OCI-LY3 (cell line): Measurements from ENCODE around the gene AKIP1.

Experiments
- H2AFZ ChIP-seq: fragments of 200-600, 300-600 bp; shearing (Covaris generic); 2 replicates; pipeline ENCODE4 v1.6.0; 2014; ENCODE audit warnings: antibody characterized with exemption, low read depth, low read length
- H3K27ac ChIP-seq: fragments of 200-600, 300-600 bp; sonication (generic); 2 replicates; pipeline ENCODE4 v1.5.1; 2014; ENCODE audit warnings: mild to moderate bottlenecking, low read length, moderate library complexity, mixed read lengths
- H3K27me3 ChIP-seq: fragments of 200-600, 300-600 bp; sonication (generic); 2 replicates; pipeline ENCODE4 v1.6.1; 2014; ENCODE audit warnings: low read depth, low read length, mixed read lengths
- H3K36me3 ChIP-seq: fragments of 200-600, 300-600 bp; sonication (generic); replicated peaks from 2 replicates; pipeline ENCODE3; 2014; ENCODE audit warnings: low read depth, low read length, mixed read lengths
- H3K4me1 ChIP-seq: fragments of 300-600, 200-600 bp; sonication (generic); 2 replicates; pipeline ENCODE4 v1.6.1; 2014; ENCODE audit warnings: low read length, mixed read lengths
- H3K4me2 ChIP-seq: fragments of 200-600, 300-600 bp; sonication (generic); 2 replicates; pipeline ENCODE4 v1.6.1; 2014; ENCODE audit warnings: low read length, mixed read lengths
- H3K4me3 ChIP-seq: fragments of 300-600, 200-600 bp; sonication (generic); 2 replicates; pipeline ENCODE4 v1.5.1; 2014; ENCODE audit warnings: antibody characterized with exemption, mild to moderate bottlenecking, low read length, moderate library complexity
- H3K79me2 ChIP-seq: fragments of 300-600, 200-600 bp; shearing (Covaris generic); 2 replicates; pipeline ENCODE4 v1.6.1; 2014; ENCODE audit warnings: mild to moderate bottlenecking, low read length, mixed read lengths
- H3K9ac ChIP-seq: fragments of 300-600, 200-600 bp; shearing (Covaris generic); 2 replicates; pipeline ENCODE4 v1.6.0; 2014; ENCODE audit warnings: mild to moderate bottlenecking, low read length, moderate library complexity
- H3K9me3 ChIP-seq: fragments of 200-600, 300-600 bp; shearing (Covaris generic); 2 replicates; pipeline ENCODE4 v1.6.1; 2014; ENCODE audit warnings: low read length, mixed read lengths; ENCODE audit not compliant: insufficient read depth
- H4K20me1 ChIP-seq: fragments of 200-600, 300-600 bp; sonication (generic); 2 replicates; pipeline ENCODE4 v1.6.1; 2016; ENCODE audit warnings: low read length, mixed read lengths; ENCODE audit not compliant: insufficient read depth
- EZH2phosphoT487 ChIP-seq: fragments of 200-600 bp; shearing (Covaris generic); IDR thresholded peaks from 2 replicates; pipeline ENCODE4 v1.6.1; 2018; ENCODE audit warnings: antibody characterized with exemption, mixed run types, low read depth
- TF ChIP-seq, protein P1 (sequence below): fragments of 200-600, 300-600 bp; sonication (generic); IDR thresholded peaks from 2 replicates; pipeline ENCODE4 v1.5.1; 2014; ENCODE audit warnings: antibody characterized with exemption, low read length, low read depth

The AKIP1 gene

DNA sequence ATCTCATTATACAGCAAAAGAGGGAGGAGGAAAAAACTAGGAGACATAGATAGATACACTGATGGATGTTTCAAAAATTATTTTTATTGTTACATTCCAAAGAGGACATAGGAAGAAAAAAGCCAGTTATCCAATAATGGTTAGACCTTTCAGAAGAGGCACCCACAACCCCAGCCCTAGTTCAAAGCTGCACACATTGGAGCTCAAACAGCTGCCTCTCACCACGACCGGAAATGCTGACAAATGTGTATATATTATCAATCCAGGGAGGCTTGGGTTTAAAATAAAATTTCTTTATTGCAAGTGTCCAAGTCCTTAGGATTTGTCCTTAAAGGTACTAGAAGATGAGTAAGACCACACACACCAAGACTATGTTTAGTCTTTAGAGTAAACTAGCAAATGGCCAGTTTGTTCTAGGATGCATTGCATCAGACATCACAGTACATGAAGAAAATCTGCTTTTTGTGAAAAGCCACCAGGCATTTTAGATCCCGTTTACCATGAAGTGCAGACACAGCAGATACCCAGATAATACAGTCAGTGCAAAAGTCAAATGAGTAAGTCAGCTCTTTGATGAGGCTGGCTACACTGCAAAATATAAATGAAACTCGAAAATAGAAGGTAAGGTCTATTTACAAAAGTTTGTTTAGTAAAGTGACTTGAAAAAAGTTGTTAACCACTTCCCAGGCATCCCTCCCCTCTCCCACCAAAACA, 36.4 kb downstream of the AKIP1 start:
- H3K79me2 ChIP-seq: no peaks in the 10 kb centered on the region
- TF ChIP-seq EZH2phosphoT487: no peak
- TF ChIP-seq, protein P1, sequence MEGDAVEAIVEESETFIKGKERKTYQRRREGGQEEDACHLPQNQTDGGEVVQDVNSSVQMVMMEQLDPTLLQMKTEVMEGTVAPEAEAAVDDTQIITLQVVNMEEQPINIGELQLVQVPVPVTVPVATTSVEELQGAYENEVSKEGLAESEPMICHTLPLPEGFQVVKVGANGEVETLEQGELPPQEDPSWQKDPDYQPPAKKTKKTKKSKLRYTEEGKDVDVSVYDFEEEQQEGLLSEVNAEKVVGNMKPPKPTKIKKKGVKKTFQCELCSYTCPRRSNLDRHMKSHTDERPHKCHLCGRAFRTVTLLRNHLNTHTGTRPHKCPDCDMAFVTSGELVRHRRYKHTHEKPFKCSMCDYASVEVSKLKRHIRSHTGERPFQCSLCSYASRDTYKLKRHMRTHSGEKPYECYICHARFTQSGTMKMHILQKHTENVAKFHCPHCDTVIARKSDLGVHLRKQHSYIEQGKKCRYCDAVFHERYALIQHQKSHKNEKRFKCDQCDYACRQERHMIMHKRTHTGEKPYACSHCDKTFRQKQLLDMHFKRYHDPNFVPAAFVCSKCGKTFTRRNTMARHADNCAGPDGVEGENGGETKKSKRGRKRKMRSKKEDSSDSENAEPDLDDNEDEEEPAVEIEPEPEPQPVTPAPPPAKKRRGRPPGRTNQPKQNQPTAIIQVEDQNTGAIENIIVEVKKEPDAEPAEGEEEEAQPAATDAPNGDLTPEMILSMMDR: no peak
- no peaks in the 10 kb centered on the region for H4K20me1 ChIP-seq
- no peak overlapping the region for H3K4me3 ChIP-seq
- no peaks in the 10 kb centered on the region for H3K9me3 ChIP-seq
- no peak overlapping the region for H3K27ac ChIP-seq
- no peak overlapping the region for H3K4me2 ChIP-seq
- H3K36me3 ChIP-seq: peaks cover 23% of the 10 kb centered on the region
- H3K4me1 ChIP-seq: no peaks in the 10 kb centered on the region
- no peaks in the 10 kb centered on the region for H3K27me3 ChIP-seq
- H3K9ac ChIP-seq: no peak overlapping the region
- no peak overlapping the region for H2AFZ ChIP-seq

DNA sequence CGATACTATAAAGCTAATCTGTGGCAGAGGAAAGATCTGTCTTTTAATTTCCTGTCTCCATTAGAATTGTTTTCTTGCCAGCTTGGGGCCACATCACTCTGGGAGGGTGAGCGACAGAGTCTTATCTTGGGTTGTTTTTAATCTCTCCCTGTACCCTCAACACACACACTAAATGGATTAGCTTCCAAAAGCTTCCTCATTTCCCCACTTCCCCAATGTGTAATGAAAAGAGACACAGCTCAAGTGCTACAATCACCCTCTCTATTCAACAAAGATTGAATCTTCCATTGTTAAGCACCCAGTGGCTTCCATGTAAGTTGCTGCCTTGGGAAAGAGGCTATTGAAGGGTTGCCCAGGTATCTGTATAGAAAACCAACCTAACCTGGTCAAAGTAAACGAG, 37.9 kb downstream of the AKIP1 start:
- no peaks in the 10 kb centered on the region for H3K79me2 ChIP-seq
- H3K27me3 ChIP-seq: no peaks in the 10 kb centered on the region
- H4K20me1 ChIP-seq: no peaks in the 10 kb centered on the region
- no peak overlapping the region for H3K27ac ChIP-seq
- H3K4me3 ChIP-seq: no peak overlapping the region
- TF ChIP-seq, protein P1: no peak
- no peak for TF ChIP-seq EZH2phosphoT487
- H3K4me2 ChIP-seq: no peak overlapping the region
- no peaks in the 10 kb centered on the region for H3K9me3 ChIP-seq
- H3K4me1 ChIP-seq: no peaks in the 10 kb centered on the region
- peaks cover 27% of the 10 kb centered on the region for H3K36me3 ChIP-seq
- no peak overlapping the region for H3K9ac ChIP-seq
- H2AFZ ChIP-seq: no peak overlapping the region

DNA sequence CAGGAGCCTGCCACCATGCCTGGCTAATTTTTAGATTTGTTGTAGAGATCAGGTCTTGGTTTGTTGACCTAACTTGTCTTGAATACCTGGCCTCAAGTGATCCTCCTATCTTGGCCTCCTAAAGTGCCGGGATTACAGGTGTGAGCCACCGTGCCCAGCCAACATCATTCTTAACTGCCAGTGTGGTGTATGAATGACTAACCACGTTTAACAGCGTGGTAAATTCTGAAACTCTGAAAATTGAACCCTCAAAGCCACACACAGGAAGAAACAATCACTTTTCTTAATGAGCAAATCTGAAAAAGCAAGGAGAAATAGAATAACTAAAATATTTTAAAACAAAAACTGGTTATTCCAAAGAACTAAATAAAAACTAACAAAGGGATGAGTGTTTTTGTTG, 45.9 kb downstream of the AKIP1 start:
- Histone ChIP-seq H3K79me2 (peaks cover 18% of the 10 kb centered on the region), H3K9me3 (no peaks in the 10 kb centered on the region)
- no peak for TF ChIP-seq EZH2phosphoT487
- TF ChIP-seq, protein P1: no peak

DNA sequence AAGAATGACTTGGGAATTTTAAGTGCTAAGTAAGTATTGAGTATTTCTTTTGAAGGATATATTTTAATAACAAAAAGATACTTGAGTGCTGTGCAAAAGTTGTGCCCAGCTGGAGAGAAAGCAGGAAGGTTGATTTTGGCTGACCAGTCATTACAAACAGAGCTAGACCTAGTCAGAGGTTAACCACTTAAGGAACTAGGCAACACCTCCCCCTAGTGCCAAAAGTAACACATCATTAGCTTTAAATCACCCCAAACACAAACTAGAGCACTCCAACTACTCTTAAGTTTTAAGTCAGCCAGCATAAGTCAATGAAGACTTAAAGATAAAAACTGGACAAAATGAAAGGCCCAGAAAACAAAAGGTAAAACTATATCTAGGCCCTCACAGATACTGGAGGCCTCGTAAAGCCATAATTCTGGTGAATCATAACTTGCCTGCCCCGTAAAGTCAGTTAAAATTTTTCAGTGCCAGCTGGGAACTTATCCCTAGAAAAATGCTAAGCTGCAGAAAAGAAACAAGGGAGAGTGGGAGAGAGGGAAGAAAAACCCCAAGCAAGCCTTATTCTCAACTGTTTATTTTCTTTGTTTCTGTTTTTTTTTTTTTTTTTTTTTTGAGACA, 48.7 kb downstream of the AKIP1 start:
- H3K36me3 ChIP-seq: no peaks in the 10 kb centered on the region
- no peaks in the 10 kb centered on the region for H3K9me3 ChIP-seq
- no peaks in the 10 kb centered on the region for H3K27me3 ChIP-seq
- peaks cover 22% of the 10 kb centered on the region for H3K4me1 ChIP-seq
- no peak overlapping the region for H3K9ac ChIP-seq
- H3K27ac ChIP-seq: no peak overlapping the region
- no peak overlapping the region for H2AFZ ChIP-seq
- H3K4me2 ChIP-seq: 0 out of 2 replicates have a peak overlapping the region, but pooled peaks have one; percentile 29
- H3K79me2 ChIP-seq: peaks cover 40% of the 10 kb centered on the region
- no peak overlapping the region for H3K4me3 ChIP-seq
- H4K20me1 ChIP-seq: no peaks in the 10 kb centered on the region
- TF ChIP-seq, protein P1: peak; percentile 73
- TF ChIP-seq EZH2phosphoT487: no peak

More for the DNA sequence above, 45.9 kb downstream of the AKIP1 start:
- no peaks in the 10 kb centered on the region for H4K20me1 ChIP-seq
- peaks cover 9% of the 10 kb centered on the region for H3K4me1 ChIP-seq
- H3K27me3 ChIP-seq: no peaks in the 10 kb centered on the region
- H3K27ac ChIP-seq: no peak overlapping the region
- H2AFZ ChIP-seq: no peak overlapping the region
- peaks cover 7% of the 10 kb centered on the region for H3K36me3 ChIP-seq
- no peak overlapping the region for H3K9ac ChIP-seq
- H3K4me2 ChIP-seq: no peak overlapping the region
- H3K4me3 ChIP-seq: no peak overlapping the region
